DOHH2 (cell line): ENCODE measurements around the gene AUTS2.

ENCODE experiments used
- CTCF ChIP-seq: fragments of 200-600 bp; sonication (generic); IDR thresholded peaks from one replicate; pipeline ENCODE4 v1.5.1; 2014; ENCODE audit warnings: antibody characterized with exemption, mild to moderate bottlenecking, low read depth, low read length; ENCODE audit not compliant: poor library complexity, severe bottlenecking
- EZH2phosphoT487 ChIP-seq: fragments of 200-600 bp; sonication (generic); IDR thresholded peaks from 2 replicates; pipeline ENCODE4 v1.6.1; 2017; ENCODE audit warnings: borderline replicate concordance, mild to moderate bottlenecking, antibody characterized with exemption, low read length, moderate library complexity, mixed read lengths

- TF ChIP-seq CTCF (no peak), EZH2phosphoT487 (no peak)
Measured at GRCh38 chr7:70663680-70664079, 1065.4 kb downstream of the AUTS2 start.
